ELR (cell line): ENCODE measurements around the gene C2CD4C.
A peak's percentile ranks its signal among the peaks of the same experiment; 100 is the strongest.
"Not testable (repeated sequence)": the region's sequence is repeated elsewhere in the genome, so short reads cannot be mapped to it uniquely, and the experiment has no call there.

Experiments used
- DNase-seq: peaks from one replicate; pipeline ENCODE4 v3.0.0-alpha.2; 2015; ENCODE audit warnings: low read depth

C2CD4C gene

GRCh38 chr19:398719-399118, 10.2 kb downstream of the C2CD4C start:
- DNase-seq = no peak

DNA sequence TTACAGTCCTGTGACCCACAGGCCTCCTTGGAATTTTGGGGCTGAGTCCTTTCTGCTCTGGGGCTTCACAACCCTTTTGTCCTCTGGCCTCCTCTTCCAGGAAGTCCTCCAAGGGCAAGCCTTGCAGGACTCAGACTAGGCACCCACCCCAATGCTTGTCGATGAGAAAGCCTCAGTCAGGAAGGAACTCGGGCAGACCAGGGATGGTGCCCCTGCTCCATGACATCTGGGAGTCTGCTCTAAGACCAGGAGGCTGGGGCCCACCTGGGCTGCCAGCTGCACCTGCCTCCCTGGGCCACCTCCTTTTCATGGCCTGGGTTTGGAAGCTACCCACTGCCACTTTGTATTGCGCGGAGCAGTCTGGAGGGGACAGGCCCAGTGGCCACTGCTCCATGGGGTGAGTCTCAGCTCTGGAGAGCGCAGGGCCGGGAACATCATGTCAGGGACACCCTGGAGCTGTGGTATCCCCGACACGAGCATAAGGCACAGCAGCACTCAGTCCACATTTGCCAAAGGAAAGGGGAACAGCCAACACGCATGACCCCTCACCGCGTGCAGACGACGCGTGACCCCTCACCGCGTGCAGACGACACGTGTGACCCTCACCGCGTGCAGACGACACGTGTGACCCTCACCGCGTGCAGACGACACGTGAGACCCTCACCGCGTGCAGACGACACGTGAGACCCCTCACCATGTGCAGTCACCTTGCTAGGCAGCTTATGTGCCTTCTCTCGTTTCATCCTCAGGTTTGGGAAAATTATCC, 10.8 kb downstream of the C2CD4C start:
- no peak for DNase-seq

DNA sequence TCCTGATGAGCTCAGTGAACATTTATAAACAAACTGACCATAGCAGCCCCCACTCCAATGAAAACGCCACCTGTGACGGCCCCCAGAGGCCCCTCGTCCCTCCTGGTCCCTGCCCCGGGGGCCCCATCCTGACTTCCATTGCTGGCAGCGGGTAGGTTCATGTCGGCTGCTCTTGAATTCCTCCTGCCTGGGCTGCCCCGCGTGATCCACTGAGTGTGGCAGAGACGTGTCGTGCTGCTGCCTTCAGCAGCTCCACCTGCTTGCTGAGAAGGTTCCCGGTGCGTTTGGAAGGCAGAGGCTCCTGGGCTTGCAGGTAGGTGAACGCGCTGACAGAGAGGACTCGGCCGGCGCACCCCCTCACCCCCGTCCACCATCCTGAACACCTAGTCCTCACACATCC, 11.6 kb downstream of the C2CD4C start:
- DNase-seq = no peak

DNA sequence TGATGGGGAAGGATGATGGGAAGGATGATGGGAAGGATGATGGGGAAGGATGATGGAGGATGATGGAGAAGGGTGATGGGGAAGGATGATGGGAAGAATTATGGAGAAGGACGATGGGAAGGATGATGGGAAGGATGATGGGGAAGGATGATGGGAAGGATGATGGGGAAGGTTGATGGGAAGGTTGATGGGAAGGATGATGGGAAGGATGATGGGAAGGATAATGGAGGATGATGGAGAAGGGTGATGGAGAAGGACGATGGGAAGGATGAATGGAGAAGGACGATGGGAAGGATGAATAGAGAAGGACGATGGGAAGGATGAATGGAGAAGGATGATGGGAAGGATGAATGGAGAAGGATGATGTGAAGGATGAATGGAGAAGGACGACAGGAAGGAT, 13.5 kb downstream of the C2CD4C start:
- no peak for DNase-seq

- DNase-seq = not testable (repeated sequence)
Measured at GRCh38 chr19:394857-395256, 14.1 kb downstream of the C2CD4C start.

DNA sequence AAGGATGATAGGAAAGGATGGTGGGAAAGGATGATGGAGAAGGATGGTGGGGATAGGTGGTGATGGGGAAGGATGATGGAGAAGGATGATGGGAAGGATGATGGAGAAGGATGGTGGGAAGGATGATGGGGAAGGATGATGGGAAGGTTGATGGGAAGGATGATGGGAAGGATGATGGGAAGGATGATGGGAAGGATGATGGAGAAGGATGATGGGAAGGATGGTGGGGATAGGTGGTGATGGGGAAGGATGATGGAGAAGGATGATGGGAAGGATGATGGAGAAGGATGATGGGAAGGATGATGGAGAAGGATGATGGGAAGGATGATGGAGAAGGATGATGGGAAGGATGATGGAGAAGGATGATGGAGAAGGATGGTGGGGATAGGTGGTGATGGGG, 15.4 kb downstream of the C2CD4C start:
- not testable (repeated sequence) for DNase-seq

DNA sequence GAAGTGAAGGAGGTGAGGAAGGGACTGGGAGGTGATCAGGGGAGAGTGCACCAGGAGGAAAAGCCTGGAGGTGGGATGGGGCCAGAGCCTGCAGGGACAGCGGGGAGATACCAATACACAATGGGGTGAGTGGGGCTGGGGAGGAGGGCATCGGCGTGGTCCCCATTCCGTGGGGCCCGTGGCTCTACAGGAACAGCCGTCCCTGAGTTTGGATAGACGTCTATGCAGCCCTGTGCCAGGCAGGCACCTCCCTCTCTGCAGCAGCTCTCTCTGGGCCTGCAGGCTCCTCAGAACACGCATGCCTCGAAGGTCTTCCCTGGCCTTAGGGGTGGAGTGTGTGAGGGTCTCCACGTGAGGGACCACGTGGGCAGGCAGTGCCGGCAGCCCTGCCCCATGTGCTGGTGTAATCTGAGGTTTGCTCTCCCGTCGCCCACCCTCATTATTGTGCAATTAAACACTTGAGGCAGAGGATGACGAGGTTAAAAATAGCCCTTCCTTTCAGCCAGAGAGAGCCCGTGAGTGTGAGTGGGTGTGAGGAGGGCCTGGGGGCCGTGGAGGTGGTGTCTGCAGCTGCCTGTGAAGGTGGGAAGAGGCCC, 16.5 kb downstream of the C2CD4C start:
- DNase-seq = no peak

DNA sequence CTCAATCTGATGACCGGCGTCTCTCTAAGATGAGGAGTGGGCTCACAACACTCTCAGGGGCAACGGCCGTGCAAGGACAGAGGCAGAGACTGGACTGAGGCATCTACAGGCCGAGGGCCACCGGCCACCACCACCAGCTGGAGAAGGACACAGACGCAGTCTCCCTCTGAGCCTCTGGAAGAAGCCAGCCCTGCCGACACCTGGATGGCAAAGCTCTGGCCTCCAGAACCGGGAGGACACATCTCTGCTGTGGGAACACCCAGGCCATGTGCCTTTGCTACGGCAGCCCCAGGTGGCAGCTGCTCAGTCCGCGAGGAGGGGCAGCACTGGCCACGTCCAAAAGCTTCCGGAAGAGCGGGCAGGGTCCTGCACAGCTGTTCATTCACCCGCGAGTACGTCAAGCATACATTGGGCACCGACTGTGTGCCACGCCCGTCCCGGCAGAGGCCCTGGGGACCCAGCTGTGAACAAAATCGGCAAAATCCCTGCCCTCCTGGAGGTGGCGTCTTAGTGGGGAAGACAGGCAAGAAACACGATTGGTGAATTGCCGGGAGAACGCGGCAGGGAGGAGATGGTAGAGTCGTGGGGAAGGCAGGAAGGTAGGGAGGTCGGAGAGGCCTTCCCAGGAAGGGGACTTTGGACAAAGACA, 17.1 kb downstream of the C2CD4C start:
- no peak for DNase-seq

DNA sequence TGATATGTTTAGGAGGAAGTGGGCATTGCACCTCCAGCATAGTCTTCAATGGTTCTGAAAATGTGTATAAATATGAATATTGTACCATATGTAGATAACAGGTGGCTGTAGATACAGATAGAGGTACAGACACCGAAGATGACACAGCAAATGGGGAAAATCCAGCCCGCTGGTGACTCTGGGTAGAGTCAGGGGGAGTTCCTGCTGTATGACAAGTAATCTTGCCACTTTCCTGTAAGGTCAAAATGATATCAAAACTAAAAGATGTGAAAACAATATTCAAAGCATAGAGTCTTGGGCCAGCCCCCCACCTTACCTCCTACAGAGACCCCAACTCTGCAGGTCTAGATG, 17.8 kb downstream of the C2CD4C start:
- DNase-seq = no peak

- DNase-seq = no peak
Measured at GRCh38 chr19:390386-391206, 18.4 kb downstream of the C2CD4C start.

DNA sequence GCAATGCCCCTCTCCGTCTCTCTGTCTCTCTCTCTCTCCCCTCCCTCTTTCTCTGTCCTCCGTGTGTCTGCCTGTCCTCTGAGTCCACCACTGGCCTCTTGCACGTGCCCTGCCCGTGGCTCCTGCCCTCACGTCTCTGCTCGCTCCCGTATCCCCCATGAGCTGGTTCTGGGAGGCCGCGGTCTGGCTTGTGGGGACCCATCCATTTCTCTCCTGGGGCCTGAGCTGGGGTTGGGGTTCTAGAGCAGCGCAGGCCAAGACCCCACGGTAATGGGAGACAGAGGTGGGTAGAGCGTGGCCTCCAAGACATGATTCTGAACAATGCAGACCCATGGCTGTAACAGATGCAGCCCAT, 19.0 kb downstream of the C2CD4C start:
- no peak for DNase-seq

DNA sequence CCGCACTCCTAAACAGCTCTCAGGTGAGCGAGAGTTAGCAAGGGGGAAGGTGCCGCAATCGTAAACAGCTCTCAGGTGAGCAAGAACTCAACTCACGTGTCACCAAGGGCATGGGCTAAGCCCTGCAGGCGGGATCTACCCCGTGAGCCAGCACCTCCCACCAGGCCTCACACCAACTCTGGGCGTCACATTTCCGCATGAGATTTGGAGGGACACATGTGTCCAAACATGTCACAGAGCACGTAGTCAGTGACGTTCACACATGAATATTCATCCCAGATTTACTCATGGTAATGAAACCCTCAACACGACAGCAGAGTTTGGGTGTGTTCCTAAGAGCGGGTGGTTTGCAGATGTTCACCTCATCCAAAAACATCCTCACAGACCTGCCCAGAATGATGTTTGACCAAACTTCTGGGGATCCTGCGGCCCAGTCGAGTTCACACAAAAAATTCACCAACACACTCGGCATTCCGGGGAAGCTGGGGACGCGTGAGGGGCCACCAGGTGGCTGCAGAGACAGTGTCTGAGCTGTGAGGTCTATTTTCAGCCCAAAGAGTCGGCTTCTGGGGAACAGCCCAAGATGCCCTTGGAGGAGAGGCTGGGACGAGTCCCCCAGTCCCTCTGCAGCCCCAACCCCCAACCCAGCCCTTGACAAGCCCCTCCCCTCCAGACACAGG, 19.6 kb downstream of the C2CD4C start:
- DNase-seq = no peak

DNA sequence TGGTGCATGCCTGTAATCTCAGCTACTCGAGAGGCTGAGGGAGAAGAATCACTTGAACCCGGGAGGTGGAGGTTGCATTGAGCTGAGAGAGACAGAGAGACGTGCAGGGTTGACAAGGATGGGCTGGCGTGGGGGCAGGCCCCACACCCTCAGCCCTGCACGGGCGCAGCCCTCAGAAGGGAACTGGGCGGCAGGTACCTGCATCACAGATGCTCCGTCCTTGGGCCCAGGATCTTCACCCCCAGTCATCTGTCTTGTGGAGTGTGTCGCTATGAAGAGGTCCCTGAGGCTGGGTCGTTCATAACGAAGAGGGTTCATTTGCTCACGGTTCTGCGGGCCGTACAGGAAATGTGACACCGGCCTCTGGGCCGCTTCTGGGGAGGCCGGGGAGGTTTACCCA, 20.3 kb downstream of the C2CD4C start:
- DNase-seq = no peak

GRCh38 chr19:387777-388176, 21.2 kb downstream of the C2CD4C start:
- DNase-seq = no peak

DNA sequence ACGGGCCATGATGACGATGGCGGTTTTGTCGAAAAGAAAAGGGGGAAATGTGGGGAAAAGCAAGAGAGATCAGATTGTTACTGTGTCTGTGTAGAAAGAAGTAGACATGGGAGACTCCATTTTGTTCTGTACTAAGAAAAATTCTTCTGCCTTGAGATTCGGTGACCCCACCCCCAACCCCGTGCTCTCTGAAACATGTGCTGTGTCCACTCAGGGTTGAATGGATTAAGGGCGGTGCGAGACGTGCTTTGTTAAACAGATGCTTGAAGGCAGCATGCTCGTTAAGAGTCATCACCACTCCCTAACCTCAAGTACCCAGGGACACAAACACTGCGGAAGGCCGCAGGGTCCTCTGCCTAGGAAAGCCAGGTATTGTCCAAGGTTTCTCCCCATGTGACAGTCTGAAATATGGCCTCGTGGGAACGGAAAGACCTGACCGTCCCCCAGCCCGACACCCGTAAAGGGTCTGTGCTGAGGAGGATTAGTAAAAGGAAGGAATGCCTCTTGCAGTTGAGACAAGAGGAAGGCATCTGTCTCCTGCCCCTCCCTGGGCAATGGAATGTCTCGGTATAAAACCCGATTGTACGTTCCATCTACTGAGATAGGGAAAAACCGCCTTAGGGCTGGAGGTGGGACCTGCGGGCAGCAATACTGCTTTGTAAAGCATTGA, 22.2 kb downstream of the C2CD4C start:
- DNase-seq = not testable (repeated sequence)

DNA sequence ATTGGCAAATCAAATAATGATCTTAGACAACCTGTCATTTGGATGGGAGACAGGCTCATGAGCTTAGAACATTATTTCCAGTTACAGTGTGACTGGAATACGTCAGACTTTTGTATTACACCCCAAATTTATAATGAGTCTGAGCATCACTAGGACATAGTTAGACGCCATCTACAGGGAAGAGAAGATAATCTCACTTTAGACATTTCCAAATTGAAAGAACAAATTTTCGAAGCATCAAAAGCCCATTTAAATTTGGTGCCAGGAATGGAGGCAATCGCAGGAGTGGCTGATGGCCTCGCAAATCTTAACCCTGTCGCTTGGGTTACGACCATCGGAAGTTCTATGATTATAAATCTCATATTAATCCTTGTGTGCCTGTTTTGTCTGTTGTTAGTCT, 22.8 kb downstream of the C2CD4C start:
- DNase-seq = not testable (repeated sequence)

DNA sequence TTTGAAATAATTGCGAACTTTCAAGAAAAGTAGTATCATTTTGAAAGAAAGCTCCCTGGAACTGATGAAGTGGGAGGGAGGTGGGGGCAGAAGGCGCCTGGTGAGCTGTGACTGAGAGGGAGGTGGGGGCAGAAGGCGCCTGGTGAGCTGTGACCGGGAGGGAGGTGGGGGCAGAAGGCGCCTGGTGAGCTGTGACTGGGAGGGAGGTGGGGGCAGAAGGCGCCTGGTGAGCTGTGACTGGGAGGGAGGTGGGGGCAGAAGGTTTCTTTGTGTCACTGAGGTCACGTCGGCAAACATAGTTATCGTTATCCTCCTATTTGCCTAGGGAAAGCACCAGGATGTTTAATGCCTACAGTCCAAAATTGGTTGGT, 24.2 kb downstream of the C2CD4C start:
- DNase-seq = no peak

DNA sequence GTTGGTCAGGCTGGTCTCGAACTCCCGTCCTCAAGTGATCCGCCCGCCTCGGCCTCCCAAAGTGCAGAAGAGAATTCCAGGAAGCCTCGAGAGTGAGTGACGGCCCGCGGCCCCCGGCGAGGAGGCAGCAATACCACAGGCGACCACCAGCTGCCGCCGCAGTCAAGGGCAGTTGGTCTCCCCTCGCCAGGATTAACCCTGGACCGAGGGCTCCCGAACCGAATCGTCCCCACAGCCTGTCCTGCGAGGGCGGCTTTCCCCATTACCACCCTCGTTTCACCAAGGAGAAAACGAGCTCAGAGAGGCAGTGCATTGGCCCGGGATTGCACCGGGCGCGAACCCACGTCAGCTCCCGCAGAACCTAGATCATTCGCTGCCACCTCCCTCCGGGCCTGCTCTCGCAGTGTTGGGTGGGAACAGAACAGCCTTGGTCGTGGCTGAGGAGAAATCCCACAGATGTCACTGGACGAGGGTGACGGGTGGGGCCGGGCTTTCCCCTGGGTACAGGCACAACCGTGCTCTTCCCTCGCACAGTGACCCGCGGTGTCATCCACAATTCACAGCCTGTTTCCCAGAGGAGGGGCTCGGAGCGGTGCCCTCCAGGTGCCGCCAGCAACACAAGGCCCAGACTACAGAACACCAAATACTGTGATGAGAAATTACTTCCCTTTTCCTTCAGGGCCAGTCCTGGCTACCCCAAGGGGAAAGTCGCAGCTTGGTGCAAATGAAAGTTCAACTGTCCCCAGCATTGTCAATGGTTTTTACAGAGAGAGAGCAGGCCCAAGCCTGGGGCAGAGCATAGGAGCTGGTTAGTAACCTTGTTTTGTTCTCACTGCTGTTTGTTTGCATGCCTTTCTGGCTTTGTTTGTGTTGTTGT, 24.8 kb downstream of the C2CD4C start:
- DNase-seq = no peak

DNA sequence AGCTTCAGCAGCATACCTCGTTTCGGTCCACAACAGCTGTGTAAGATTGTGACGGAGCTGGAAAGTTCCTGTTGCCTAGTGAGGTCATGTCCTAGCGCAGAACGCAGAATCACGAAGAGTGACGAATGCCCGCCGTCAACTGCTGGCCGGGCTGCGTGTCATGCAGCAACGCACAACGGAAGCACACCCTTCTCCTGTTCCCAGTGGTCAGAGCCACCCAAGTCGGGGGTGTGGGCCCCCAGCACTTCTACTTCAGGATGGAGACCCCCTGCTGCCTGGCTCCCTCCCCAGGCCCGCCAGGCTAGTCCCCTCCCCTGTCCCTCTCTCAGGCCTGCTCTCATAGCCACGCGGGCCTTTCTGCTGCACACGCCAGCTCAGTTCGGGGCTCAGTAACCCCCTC, 25.9 kb downstream of the C2CD4C start:
- DNase-seq = no peak

DNA sequence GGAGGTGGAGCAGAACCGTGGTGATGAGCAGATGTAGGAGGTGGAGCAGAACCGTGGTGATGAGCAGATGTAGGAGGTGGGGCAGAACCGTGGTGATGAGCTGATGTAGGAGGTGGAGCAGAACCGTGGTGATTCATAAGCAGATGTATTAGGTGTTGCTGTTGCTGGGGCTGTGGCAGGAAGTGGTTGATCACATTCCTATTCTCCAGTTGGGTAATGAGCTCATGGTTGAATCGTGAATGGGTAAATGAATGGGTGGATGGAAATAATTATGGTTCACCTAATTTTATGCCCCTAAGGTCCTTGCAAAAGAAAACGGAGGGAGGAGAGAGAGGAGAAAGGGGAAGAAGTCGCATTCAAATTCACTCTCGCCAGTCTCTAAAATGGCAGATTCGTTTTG, 26.4 kb downstream of the C2CD4C start:
- DNase-seq = peak; percentile 69

DNA sequence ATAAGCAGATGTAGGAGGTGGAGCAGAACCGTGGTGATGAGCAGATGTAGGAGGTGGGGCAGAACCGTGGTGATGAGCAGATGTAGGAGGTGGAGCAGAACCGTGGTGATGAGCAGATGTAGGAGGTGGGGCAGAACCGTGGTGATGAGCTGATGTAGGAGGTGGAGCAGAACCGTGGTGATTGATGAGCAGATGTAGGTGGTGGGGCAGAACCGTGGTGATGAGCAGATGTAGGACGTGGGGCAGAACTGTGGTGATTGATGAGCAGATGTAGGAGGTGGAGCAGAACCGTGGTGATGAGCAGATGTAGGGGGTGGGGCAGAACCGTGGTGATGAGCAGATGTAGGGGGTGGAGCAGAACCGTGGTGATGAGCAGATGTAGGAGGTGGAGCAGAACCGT, 27.0 kb downstream of the C2CD4C start:
- DNase-seq = not testable (repeated sequence)
